HCT116 (cell line): Measurements from ENCODE around the gene TXLNG. TPM values are rescaled to one million over a fixed set of nuclear protein-coding genes. Genes with fewer than 3 reads are reported as not detected.

Experiments used
- ATAC-seq: fragments of 200-7000 bp; cut with Tn5 transposase; 2 replicates; pipeline ENCODE4 v1.9.1; 2020; ENCODE audit warnings: mild to moderate bottlenecking, moderate library complexity
- BruUV-seq: library from RNA; stranded (reverse); fragments of 400-500 nt; replicated peaks from 2 replicates; lab custom pipeline; 2021; lab: Mats Ljungman, UMichigan
- CTCF ChIA-PET: fragments of 300-600 bp; sonication (Branson Sonifier 250); formaldehyde crosslinking; loops from one replicate; lab custom pipeline; 2021; ENCODE audit warnings: antibody characterized with exemption; lab: Charles Lee
- POLR2A ChIA-PET: fragments of 300-600, 350-600 bp; sonication (Branson Sonifier 250); formaldehyde crosslinking; loops from one replicate; lab custom pipeline; 2021; ENCODE audit warnings: antibody characterized with exemption; lab: Charles Lee
- RAD21 ChIA-PET, 2 experiments: fragments of 300-600 bp; sonication (Branson Sonifier 250); formaldehyde crosslinking; loops; one replicate each; lab custom pipeline; 2023; ENCODE audit warnings: low total read pairs in 2 of 2; ENCODE audit not compliant: uncharacterized antibody in 2 of 2, unreplicated experiment in 2 of 2, low non-redundant PET in 1 of 2; lab: Charles Lee
- DNase-seq: peaks from one replicate; pipeline ENCODE4 v3.0.0-alpha.2; 2010; ENCODE audit warnings: low read depth, low spot score
- H2AFZ ChIP-seq: fragments of 200-600 bp; shearing (Covaris generic), sonication (generic); 2 replicates; pipeline ENCODE4 v1.6.1; 2017; ENCODE audit warnings: low read depth, mixed run types, mixed read lengths, antibody characterized with exemption, low read length; ENCODE audit not compliant: poor library complexity, severe bottlenecking
- H3K27ac ChIP-seq: 2 replicates; pipeline ENCODE4 v1.5.1; 2012; ENCODE audit warnings: low read depth, low read length
- H3K27me3 ChIP-seq: fragments of 200-600 bp; sonication (generic); 2 replicates; pipeline ENCODE4 v1.6.1; 2016; ENCODE audit warnings: mixed run types, low read length, mixed read lengths; ENCODE audit not compliant: insufficient read depth
- H3K36me3 ChIP-seq, 2 experiments: fragments of 200-500 bp in 1 of 2; fragments of 200-600 bp in 1 of 2; sonication (Bioruptor generic) in 1 of 2; sonication (generic) in 1 of 2; 2 replicates each; pipeline versions ENCODE4 v1.5.1 to v1.6.1; 2014 to 2016; ENCODE audit warnings: low read length in 2 of 2, inconsistent platforms in 1 of 2, mixed read lengths in 1 of 2, mixed run types in 1 of 2; ENCODE audit not compliant: insufficient read depth in 2 of 2, control insufficient read depth in 1 of 2
- H3K4me1 ChIP-seq, 2 experiments: fragments of 200-600 bp in 1 of 2; sonication (generic) in 1 of 2; 2 replicates each; pipeline versions ENCODE4 v1.5.1 to v1.6.1; 2012 to 2017; ENCODE audit warnings: low read length in 2 of 2, inconsistent platforms in 1 of 2, mild to moderate bottlenecking in 1 of 2, mixed read lengths in 1 of 2, mixed run types in 1 of 2, moderate library complexity in 1 of 2; ENCODE audit not compliant: insufficient read depth in 2 of 2, control insufficient read depth in 1 of 2
- H3K4me2 ChIP-seq: fragments of 200-600 bp; sonication (generic); 2 replicates; pipeline ENCODE4 v1.6.1; 2017; ENCODE audit warnings: mixed run types, low read length, mixed read lengths
- H3K4me3 ChIP-seq, 2 experiments: fragments of 200-600 bp in 1 of 2; sonication (generic) in 1 of 2; replicated peaks in 1 of 2; 2 replicates each; pipeline ENCODE4 v1.5.1; 2011 to 2016; ENCODE audit warnings: low read length in 2 of 2, control low read depth in 1 of 2, low read depth in 1 of 2, mild to moderate bottlenecking in 1 of 2, mixed read lengths in 1 of 2, mixed run types in 1 of 2
- H3K79me2 ChIP-seq: fragments of 200-600 bp; sonication (generic); 2 replicates; pipeline ENCODE4 v1.6.1; 2017; ENCODE audit warnings: mild to moderate bottlenecking, mixed run types, low read length, moderate library complexity, mixed read lengths; ENCODE audit not compliant: insufficient read depth
- H3K9ac ChIP-seq: fragments of 200-600 bp; sonication (generic); 2 replicates; pipeline ENCODE4 v1.6.1; 2016; ENCODE audit warnings: low read length, mixed read lengths
- H3K9me2 ChIP-seq: fragments of 200-600 bp; sonication (generic), shearing (Covaris generic); 2 replicates; pipeline ENCODE4 v1.6.1; 2017; ENCODE audit warnings: mixed run types, mild to moderate bottlenecking, moderate library complexity; ENCODE audit not compliant: insufficient read depth
- H3K9me3 ChIP-seq, 2 experiments: fragments of 200-500 bp in 1 of 2; fragments of 200-600 bp in 1 of 2; sonication (Bioruptor generic) in 1 of 2; sonication (generic) in 1 of 2; 2 replicates each; pipeline ENCODE4 v1.6.1; 2014 to 2017; ENCODE audit warnings: low read length in 2 of 2, mixed read lengths in 2 of 2, inconsistent platforms in 1 of 2, low read depth in 1 of 2, mild to moderate bottlenecking in 1 of 2, mixed run types in 1 of 2, moderate library complexity in 1 of 2; ENCODE audit not compliant: control insufficient read depth in 1 of 2, insufficient read depth in 1 of 2
- H4K20me1 ChIP-seq: fragments of 200-600 bp; sonication (generic), shearing (Covaris generic); 2 replicates; pipeline ENCODE4 v1.6.1; 2017; ENCODE audit warnings: mixed run types, mild to moderate bottlenecking, moderate library complexity; ENCODE audit not compliant: insufficient read depth
- CBX3 ChIP-seq: IDR thresholded peaks from 2 replicates; pipeline ENCODE4 v1.6.1; 2012; ENCODE audit warnings: low read depth
- EGR1 ChIP-seq: IDR thresholded peaks from 2 replicates; pipeline ENCODE4 v1.6.1; 2012; ENCODE audit warnings: low read depth
- EZH2 ChIP-seq: fragments of 200-600 bp; sonication (generic); IDR thresholded peaks from 2 replicates; pipeline ENCODE4 v1.6.1; 2017; ENCODE audit warnings: antibody characterized with exemption, mixed run types
- EZH2phosphoT487 ChIP-seq: fragments of 200-600 bp; IDR thresholded peaks from 2 replicates; pipeline ENCODE4 v1.6.1; 2018; ENCODE audit warnings: antibody characterized with exemption, borderline replicate concordance
- FOSL1 ChIP-seq: IDR thresholded peaks from 2 replicates; pipeline ENCODE4 v1.6.1; 2012; ENCODE audit warnings: low read depth
- JUND ChIP-seq: IDR thresholded peaks from 2 replicates; pipeline ENCODE4 v1.6.1; 2012
- POLR2A ChIP-seq: IDR thresholded peaks from 2 replicates; pipeline ENCODE4 v1.7.0; 2011; ENCODE audit warnings: borderline replicate concordance; ENCODE audit not compliant: insufficient read depth, insufficient read length; ENCODE audit errors: extremely low read depth
- POLR2AphosphoS5 ChIP-seq: IDR thresholded peaks from 2 replicates; pipeline ENCODE4 v1.6.1; 2011; ENCODE audit warnings: mild to moderate bottlenecking, low read depth, low read length, moderate library complexity
- RAD21 ChIP-seq: IDR thresholded peaks from 2 replicates; pipeline ENCODE4 v1.6.1; 2012; ENCODE audit warnings: low read depth, mild to moderate bottlenecking
- REST ChIP-seq: IDR thresholded peaks from 2 replicates; pipeline ENCODE4 v1.6.1; 2012; ENCODE audit warnings: low read depth
- SIN3A ChIP-seq: IDR thresholded peaks from 2 replicates; pipeline ENCODE4 v1.6.1; 2012; ENCODE audit warnings: low read depth
- SRF ChIP-seq: IDR thresholded peaks from 2 replicates; pipeline ENCODE4 v1.6.1; 2012; ENCODE audit warnings: low read depth
- TCF7L2 ChIP-seq: IDR thresholded peaks from 2 replicates; pipeline ENCODE4 v1.7.0; 2011; ENCODE audit warnings: borderline replicate concordance, inconsistent platforms; ENCODE audit not compliant: insufficient read depth, insufficient read length; ENCODE audit errors: extremely low read depth
- YY1 ChIP-seq: IDR thresholded peaks from 2 replicates; pipeline ENCODE4 v1.6.1; 2011; ENCODE audit warnings: low read length, low read depth, moderate library complexity, mild to moderate bottlenecking; ENCODE audit not compliant: insufficient replicate concordance; ENCODE audit errors: extremely low read depth
- ZBTB33 ChIP-seq: IDR thresholded peaks from 2 replicates; pipeline ENCODE4 v1.6.1; 2011; ENCODE audit warnings: mild to moderate bottlenecking, low read length, moderate library complexity; ENCODE audit not compliant: insufficient replicate concordance; ENCODE audit errors: extremely low read depth
- ZNF274 ChIP-seq: fragments of 200-500 bp; sonication (Bioruptor generic); IDR thresholded peaks from 2 replicates; pipeline ENCODE4 v1.6.1; 2014; ENCODE audit warnings: mild to moderate bottlenecking, low read depth, low read length, inconsistent platforms
- intact Hi-C: fragments of 100-400 bp; cut with micrococcal nuclease; formaldehyde crosslinking; loops from 2 replicates; pipeline ENCODE4 v1.10.0; 2022
- total RNA-seq: library from RNA; stranded (reverse); gene quantifications from one replicate; pipeline ENCODE4 v1.2.1, GENCODE V29; 2021; ENCODE audit not compliant: unreplicated experiment
- TF ChIP-seq, protein P1 (sequence below): IDR thresholded peaks from 2 replicates; pipeline ENCODE4 v1.6.1; 2012

Gene TXLNG
- total RNA-seq, 1 experiment from 2014 or later = 22.9 TPM

- CTCF ChIA-PET = interaction anchor here (0.9 to 1.5 kb wide), 5 partner anchors 14 to 257 kb away, joined by 3 to 17 read pairs (median 3); no protein-coding TSS in a partner anchor
- POLR2A ChIA-PET = no interaction called here
These were observed 39.2 kb downstream of the TXLNG start for GRCh38 chrX:16825264-16826035.

More at GRCh38 chrX:16825264-16826035, 39.2 kb downstream of the TXLNG start:
- no peak overlapping the region for H3K4me2 ChIP-seq
- peaks cover 3 to 25% of the 10 kb centered on the region in 2 experiments; a peak in 3 of 4 replicates for H3K36me3 ChIP-seq
- H3K27me3 ChIP-seq = no peaks in the 10 kb centered on the region
- H4K20me1 ChIP-seq = no peaks in the 10 kb centered on the region
- no peaks in the 10 kb centered on the region for H3K9me2 ChIP-seq
- H3K4me1 ChIP-seq = no peaks in the 10 kb centered on the region; a peak in 1 of 4 replicates
- TF ChIP-seq ZNF274 (no peak), EZH2phosphoT487 (no peak), POLR2AphosphoS5 (no peak), REST (no peak), SRF (no peak), EZH2 (no peak), TCF7L2 (no peak), EGR1 (no peak), FOSL1 (no peak), CBX3 (no peak), YY1 (no peak), SIN3A (no peak), RAD21 (no peak), ZBTB33 (no peak), JUND (no peak), POLR2A (no peak)
- TF ChIP-seq, protein P1, sequence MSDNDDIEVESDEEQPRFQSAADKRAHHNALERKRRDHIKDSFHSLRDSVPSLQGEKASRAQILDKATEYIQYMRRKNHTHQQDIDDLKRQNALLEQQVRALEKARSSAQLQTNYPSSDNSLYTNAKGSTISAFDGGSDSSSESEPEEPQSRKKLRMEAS = no peak
- ATAC-seq (no peak), DNase-seq (no peak)
- no peaks in the 10 kb centered on the region for H3K9me3 ChIP-seq
- no peak overlapping the region for H3K4me3 ChIP-seq
- no TSS peak for BruUV-seq
- RAD21 ChIA-PET = no interaction called here
- peaks cover 23% of the 10 kb centered on the region for H3K79me2 ChIP-seq
- intact Hi-C loops = loop anchor here (2.0 to 10.0 kb wide), 2 partner anchors 221 to 259 kb away; no protein-coding TSS in a partner anchor
- no peak overlapping the region for H2AFZ ChIP-seq
- no peak overlapping the region; the same call in 1 of the 2 replicates for H3K27ac ChIP-seq
- no peak overlapping the region for H3K9ac ChIP-seq
